Measurements from ENCODE around the gene SLC25A13. TPM values are rescaled to one million over a fixed set of nuclear protein-coding genes. Genes with fewer than 3 reads are reported as not detected.

The SLC25A13 gene
- total and polyA plus RNA-seq, 2 of the 8 experiments (the other 6 are each of a cell fraction or from before 2014, with no cell fraction given): 30.8 to 85.4 TPM

DNA sequence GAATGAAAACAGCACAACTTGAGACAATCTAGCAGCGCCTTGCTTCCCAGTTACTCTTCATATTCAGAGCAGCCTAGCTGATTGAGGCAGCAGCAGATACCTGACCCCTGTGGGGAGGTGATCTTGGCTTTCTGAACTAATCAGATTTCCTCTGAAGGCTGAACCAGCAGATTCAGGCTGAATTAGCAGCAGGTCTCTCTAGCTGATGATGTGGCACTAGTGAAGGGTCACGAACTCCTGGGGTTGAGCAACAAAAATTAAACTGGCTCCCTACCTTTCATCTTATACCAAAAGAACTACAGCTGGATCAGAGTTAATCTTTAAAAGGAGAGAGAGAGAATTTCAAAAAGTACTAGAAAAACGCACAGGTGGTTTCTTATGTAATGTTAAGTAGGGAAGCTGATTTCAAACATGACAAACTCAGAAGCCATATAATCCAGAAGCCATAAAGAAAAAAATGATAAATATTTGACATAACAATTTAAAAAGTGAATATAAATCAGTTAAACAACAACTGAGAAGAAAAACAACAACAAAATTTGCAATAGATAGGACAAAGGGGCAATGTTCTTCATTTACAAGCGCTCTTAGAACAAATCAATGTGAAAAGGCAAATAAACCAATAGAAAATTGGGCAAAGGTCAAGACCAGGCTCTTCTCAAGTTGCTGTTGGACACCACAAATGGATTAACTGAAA, 13.5 kb downstream of the SLC25A13 start:
- WGBS, 2 experiments (ENCODE audit: extremely low coverage in 1 of 2, insufficient coverage in 1 of 2, insufficient read length in 1 of 2, insufficient replicate concordance in 2 of 2, low coverage in 1 of 2, low lambda C conversion rate in 2 of 2, missing lambda C conversion rate in 1 of 2): 46% methylated on average over 4 of the region's 4 CpGs; no CpG with 5 or more reads in 1 of the 2 experiments
- no peak overlapping the region for H2AFZ ChIP-seq (ENCODE audit: low read length)
- TF ChIP-seq SUZ12 (IDR thresholded peaks at IDR 0.05; ENCODE audit: low read length) (no peak), CREB1 (IDR thresholded peaks at IDR 0.05) (no peak), TBP (IDR thresholded peaks at IDR 0.05; ENCODE audit: low read depth, low read length) (no peak), FOSL1 (IDR thresholded peaks at IDR 0.05; ENCODE audit: insufficient read depth, low read depth, low read length) (no peak), MAFK (IDR thresholded peaks at IDR 0.05; ENCODE audit: low read depth, low read length) (no peak), RAD21 (IDR thresholded peaks at IDR 0.05 in 1 of 2, conservative IDR thresholded peaks at IDR 0.05 in 1 of 2; ENCODE audit: low read depth in 2 of 2, low read length in 2 of 2) (peak in 1 of 2 experiments; percentile 4; a peak in 1 of 4 replicates), ASH2L (IDR thresholded peaks at IDR 0.05; ENCODE audit: low read length) (no peak), ZNF274 (IDR thresholded peaks at IDR 0.05; ENCODE audit: borderline replicate concordance, extremely low read depth, low read length) (no peak), EGR1 (IDR thresholded peaks at IDR 0.05; ENCODE audit: borderline replicate concordance, low read depth, low read length) (no peak), BCL11A (IDR thresholded peaks at IDR 0.05; ENCODE audit: low read depth in 2 of 2, low read length in 2 of 2) (no peak), TEAD4 (IDR thresholded peaks at IDR 0.05; ENCODE audit: low read depth, low read length) (no peak), BACH1 (IDR thresholded peaks at IDR 0.05; ENCODE audit: low read length) (0 out of 2 replicates have a peak, but pooled peaks have one; percentile 44)
- TF ChIP-seq, protein P1, sequence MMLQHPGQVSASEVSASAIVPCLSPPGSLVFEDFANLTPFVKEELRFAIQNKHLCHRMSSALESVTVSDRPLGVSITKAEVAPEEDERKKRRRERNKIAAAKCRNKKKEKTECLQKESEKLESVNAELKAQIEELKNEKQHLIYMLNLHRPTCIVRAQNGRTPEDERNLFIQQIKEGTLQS (IDR thresholded peaks at IDR 0.05; ENCODE audit: insufficient read depth, low read depth, low read length): no peak

More for the DNA sequence above, 13.5 kb downstream of the SLC25A13 start:
- Histone ChIP-seq H3K27me3 (replicated peaks in 1 of 4; ENCODE audit: control insufficient read depth in 3 of 4, extremely low read depth in 1 of 4, insufficient read depth in 3 of 4, low read length in 3 of 4) (no peaks in the 10 kb centered on the region), H3K56ac (replicated peaks; ENCODE audit: insufficient read length, low read depth, low read length) (no peak overlapping the region), H2BK5ac (ENCODE audit: low read depth, low read length) (no peak overlapping the region), H3K27ac (ENCODE audit: low read depth, low read length) (no peak overlapping the region), H3K4me2 (ENCODE audit: insufficient read depth in 1 of 2, low read depth in 2 of 2, low read length in 2 of 2) (peak overlapping the region; percentile 0 to 10; a peak in 2 of 4 replicates), H3K79me1 (ENCODE audit: low read depth, low read length) (peaks cover 13% of the 10 kb centered on the region), H2BK15ac (ENCODE audit: low read length) (no peak overlapping the region), H3K4ac (replicated peaks; ENCODE audit: insufficient read length, low read depth, low read length) (no peak overlapping the region), H3K9ac (replicated peaks in 1 of 4; ENCODE audit: extremely low read depth in 1 of 4, low read depth in 3 of 4, low read length in 3 of 4) (no peak overlapping the region), H4K20me1 (replicated peaks in 1 of 2; ENCODE audit: control insufficient read depth in 1 of 2, insufficient read depth in 2 of 2, low read length in 2 of 2) (peaks cover 6 to 17% of the 10 kb centered on the region in 2 experiments), H3K18ac (ENCODE audit: extremely low read depth, low read length) (no peak overlapping the region), H3K14ac (ENCODE audit: insufficient read length) (no peak overlapping the region), H3K9me3 (ENCODE audit: insufficient read depth in 2 of 2, low read depth in 1 of 2, low read length in 1 of 2) (no peaks in the 10 kb centered on the region), H3K23me2 (ENCODE audit: low read depth, low read length) (no peaks in the 10 kb centered on the region), H3K4me1 (replicated peaks in 1 of 4; ENCODE audit: control insufficient read depth in 3 of 4, insufficient read depth in 4 of 4, low read length in 3 of 4) (peaks cover 0 to 18% (median 14%) of the 10 kb centered on the region in 4 experiments; a peak in 6 of 7 replicates), H4K91ac (replicated peaks; ENCODE audit: insufficient read length, low read length) (no peak overlapping the region), H2BK20ac (ENCODE audit: low read length) (no peak overlapping the region), H3K36me3 (ENCODE audit: control insufficient read depth in 2 of 4, insufficient read depth in 4 of 4, low read length in 3 of 4) (0 out of 8 replicates have a peak, but pooled peaks cover 0 to 2% (median 0%) of the 10 kb centered on the region in 4 experiments), H4K8ac (ENCODE audit: extremely low read depth, insufficient read depth, low read length) (no peak overlapping the region), H3K23ac (ENCODE audit: insufficient read length) (no peak overlapping the region), H2BK12ac (ENCODE audit: low read depth, low read length) (no peak overlapping the region), H2AK5ac (ENCODE audit: low read depth, low read length) (no peak overlapping the region), H3K79me2 (ENCODE audit: control insufficient read depth in 1 of 2, insufficient read depth in 2 of 2, low read length in 2 of 2) (peaks cover 3 to 85% of the 10 kb centered on the region in 2 experiments; a peak in 2 of 4 replicates), H4K5ac (ENCODE audit: insufficient read length, low read depth, low read length) (no peak overlapping the region), H3K4me3 (ENCODE audit: extremely low read depth in 1 of 4, insufficient read depth in 2 of 4, low read depth in 3 of 4, low read length in 4 of 4) (no peak overlapping the region), H2BK120ac (replicated peaks; ENCODE audit: low read depth, low read length) (no peak overlapping the region)
- POLR2A ChIA-PET (ENCODE audit: partially characterized antibody): interaction anchor here (1.1 to 1.4 kb wide), 2 partner anchors 11 to 166 kb away, joined by 3 read pairs; no protein-coding TSS in a partner anchor
- no peak for DNase-seq (ENCODE audit: low read depth in 1 of 2, low spot score in 2 of 2)
- FAIRE-seq: peak; percentile 79
- CTCF ChIA-PET (ENCODE audit: partially characterized antibody): no interaction called here

All from H1 (cell line).